ENCODE results near the gene CLNK.

CLNK gene

GRCh38 chr4:10727140-10727880 is 42.7 kb upstream of the CLNK start:
- H3K27me3 ChIP-seq (ENCODE audit: control insufficient read depth in 2 of 2, insufficient read depth in 2 of 2, low read length in 2 of 2): no peaks in the 10 kb centered on the region
- H3K36me3 ChIP-seq (ENCODE audit: control insufficient read depth in 2 of 2, insufficient read depth in 2 of 2, low read length in 2 of 2): no peaks in the 10 kb centered on the region
- no peaks in the 10 kb centered on the region for H3K9me3 ChIP-seq (ENCODE audit: control insufficient read depth in 2 of 2, low read length in 2 of 2)
- no peak overlapping the region for H3K4me3 ChIP-seq (ENCODE audit: low read length in 2 of 2)
- no peak overlapping the region for H3K27ac ChIP-seq (ENCODE audit: low read depth in 2 of 2, low read length in 2 of 2)
- no peak overlapping the region for H3K9ac ChIP-seq (ENCODE audit: low read depth in 1 of 2, low read length in 2 of 2)
- H3K4me1 ChIP-seq (ENCODE audit: control insufficient read depth in 2 of 2, insufficient read depth in 2 of 2, low read length in 2 of 2): no peaks in the 10 kb centered on the region

GRCh38 chr4:10722957-10723356 is 38.4 kb upstream of the CLNK start:
- Histone ChIP-seq H3K9me3 (ENCODE audit: control insufficient read depth in 2 of 2, low read length in 2 of 2) (no peaks in the 10 kb centered on the region), H3K9ac (ENCODE audit: low read depth in 1 of 2, low read length in 2 of 2) (no peak overlapping the region), H3K4me3 (ENCODE audit: low read length in 2 of 2) (no peak overlapping the region), H3K27ac (ENCODE audit: low read depth in 2 of 2, low read length in 2 of 2) (no peak overlapping the region), H3K4me1 (ENCODE audit: control insufficient read depth in 2 of 2, insufficient read depth in 2 of 2, low read length in 2 of 2) (no peaks in the 10 kb centered on the region), H3K27me3 (ENCODE audit: control insufficient read depth in 2 of 2, insufficient read depth in 2 of 2, low read length in 2 of 2) (no peaks in the 10 kb centered on the region), H3K36me3 (ENCODE audit: control insufficient read depth in 2 of 2, insufficient read depth in 2 of 2, low read length in 2 of 2) (no peaks in the 10 kb centered on the region)

GRCh38 chr4:10721616-10722015 is 37.0 kb upstream of the CLNK start:
- H3K36me3 ChIP-seq (ENCODE audit: control insufficient read depth in 2 of 2, insufficient read depth in 2 of 2, low read length in 2 of 2): no peaks in the 10 kb centered on the region
- no peaks in the 10 kb centered on the region for H3K4me1 ChIP-seq (ENCODE audit: control insufficient read depth in 2 of 2, insufficient read depth in 2 of 2, low read length in 2 of 2)
- H3K27ac ChIP-seq (ENCODE audit: low read depth in 2 of 2, low read length in 2 of 2): no peak overlapping the region
- H3K4me3 ChIP-seq (ENCODE audit: low read length in 2 of 2): no peak overlapping the region
- no peaks in the 10 kb centered on the region for H3K9me3 ChIP-seq (ENCODE audit: control insufficient read depth in 2 of 2, low read length in 2 of 2)
- no peak overlapping the region for H3K9ac ChIP-seq (ENCODE audit: low read depth in 1 of 2, low read length in 2 of 2)
- no peaks in the 10 kb centered on the region for H3K27me3 ChIP-seq (ENCODE audit: control insufficient read depth in 2 of 2, insufficient read depth in 2 of 2, low read length in 2 of 2)

GRCh38 chr4:10716163-10716562 is 31.6 kb upstream of the CLNK start:
- H3K4me3 ChIP-seq (ENCODE audit: low read length in 2 of 2): no peak overlapping the region
- peaks cover 0 to 9% of the 10 kb centered on the region in 2 donors for H3K4me1 ChIP-seq (ENCODE audit: control insufficient read depth in 2 of 2, insufficient read depth in 2 of 2, low read length in 2 of 2)
- H3K27ac ChIP-seq (ENCODE audit: low read depth in 2 of 2, low read length in 2 of 2): no peak overlapping the region
- H3K27me3 ChIP-seq (ENCODE audit: control insufficient read depth in 2 of 2, insufficient read depth in 2 of 2, low read length in 2 of 2): no peaks in the 10 kb centered on the region
- no peaks in the 10 kb centered on the region for H3K36me3 ChIP-seq (ENCODE audit: control insufficient read depth in 2 of 2, insufficient read depth in 2 of 2, low read length in 2 of 2)
- no peak overlapping the region for H3K9ac ChIP-seq (ENCODE audit: low read depth in 1 of 2, low read length in 2 of 2)
- peaks cover 0 to 4% of the 10 kb centered on the region in 2 donors for H3K9me3 ChIP-seq (ENCODE audit: control insufficient read depth in 2 of 2, low read length in 2 of 2)

GRCh38 chr4:10715696-10716095 is 31.1 kb upstream of the CLNK start:
- no peak overlapping the region for H3K27ac ChIP-seq (ENCODE audit: low read depth in 2 of 2, low read length in 2 of 2)
- no peak overlapping the region for H3K9ac ChIP-seq (ENCODE audit: low read depth in 1 of 2, low read length in 2 of 2)
- no peaks in the 10 kb centered on the region for H3K36me3 ChIP-seq (ENCODE audit: control insufficient read depth in 2 of 2, insufficient read depth in 2 of 2, low read length in 2 of 2)
- peaks cover 0 to 9% of the 10 kb centered on the region in 2 donors for H3K4me1 ChIP-seq (ENCODE audit: control insufficient read depth in 2 of 2, insufficient read depth in 2 of 2, low read length in 2 of 2)
- H3K4me3 ChIP-seq (ENCODE audit: low read length in 2 of 2): no peak overlapping the region
- H3K27me3 ChIP-seq (ENCODE audit: control insufficient read depth in 2 of 2, insufficient read depth in 2 of 2, low read length in 2 of 2): no peaks in the 10 kb centered on the region
- H3K9me3 ChIP-seq (ENCODE audit: control insufficient read depth in 2 of 2, low read length in 2 of 2): peaks cover 0 to 4% of the 10 kb centered on the region in 2 donors

GRCh38 chr4:10715135-10715534 is 30.6 kb upstream of the CLNK start:
- Histone ChIP-seq H3K9me3 (ENCODE audit: control insufficient read depth in 2 of 2, low read length in 2 of 2) (peaks cover 0 to 4% of the 10 kb centered on the region in 2 donors), H3K4me3 (ENCODE audit: low read length in 2 of 2) (no peak overlapping the region), H3K36me3 (ENCODE audit: control insufficient read depth in 2 of 2, insufficient read depth in 2 of 2, low read length in 2 of 2) (no peaks in the 10 kb centered on the region), H3K27me3 (ENCODE audit: control insufficient read depth in 2 of 2, insufficient read depth in 2 of 2, low read length in 2 of 2) (no peaks in the 10 kb centered on the region), H3K9ac (ENCODE audit: low read depth in 1 of 2, low read length in 2 of 2) (no peak overlapping the region), H3K4me1 (ENCODE audit: control insufficient read depth in 2 of 2, insufficient read depth in 2 of 2, low read length in 2 of 2) (peaks cover 0 to 9% of the 10 kb centered on the region in 2 donors), H3K27ac (ENCODE audit: low read depth in 2 of 2, low read length in 2 of 2) (no peak overlapping the region)

GRCh38 chr4:10713591-10713990 is 29.0 kb upstream of the CLNK start:
- no peak overlapping the region for H3K4me3 ChIP-seq (ENCODE audit: low read length in 2 of 2)
- H3K36me3 ChIP-seq (ENCODE audit: control insufficient read depth in 2 of 2, insufficient read depth in 2 of 2, low read length in 2 of 2): no peaks in the 10 kb centered on the region
- H3K9me3 ChIP-seq (ENCODE audit: control insufficient read depth in 2 of 2, low read length in 2 of 2): peaks cover 0 to 4% of the 10 kb centered on the region in 2 donors
- H3K27ac ChIP-seq (ENCODE audit: low read depth in 2 of 2, low read length in 2 of 2): no peak overlapping the region
- peaks cover 0 to 9% of the 10 kb centered on the region in 2 donors for H3K4me1 ChIP-seq (ENCODE audit: control insufficient read depth in 2 of 2, insufficient read depth in 2 of 2, low read length in 2 of 2)
- H3K27me3 ChIP-seq (ENCODE audit: control insufficient read depth in 2 of 2, insufficient read depth in 2 of 2, low read length in 2 of 2): no peaks in the 10 kb centered on the region
- H3K9ac ChIP-seq (ENCODE audit: low read depth in 1 of 2, low read length in 2 of 2): no peak overlapping the region

- H3K27me3 ChIP-seq (ENCODE audit: control insufficient read depth in 2 of 2, insufficient read depth in 2 of 2, low read length in 2 of 2): no peaks in the 10 kb centered on the region
- no peak overlapping the region for H3K4me3 ChIP-seq (ENCODE audit: low read length in 2 of 2)
- no peaks in the 10 kb centered on the region for H3K36me3 ChIP-seq (ENCODE audit: control insufficient read depth in 2 of 2, insufficient read depth in 2 of 2, low read length in 2 of 2)
- H3K27ac ChIP-seq (ENCODE audit: low read depth in 2 of 2, low read length in 2 of 2): no peak overlapping the region
- H3K9ac ChIP-seq (ENCODE audit: low read depth in 1 of 2, low read length in 2 of 2): no peak overlapping the region
- no peaks in the 10 kb centered on the region for H3K9me3 ChIP-seq (ENCODE audit: control insufficient read depth in 2 of 2, low read length in 2 of 2)
- no peaks in the 10 kb centered on the region for H3K4me1 ChIP-seq (ENCODE audit: control insufficient read depth in 2 of 2, insufficient read depth in 2 of 2, low read length in 2 of 2)
Observed at GRCh38 chr4:10706236-10706635, 21.7 kb upstream of the CLNK start.

- Histone ChIP-seq H3K27ac (ENCODE audit: low read depth in 2 of 2, low read length in 2 of 2) (no peak overlapping the region), H3K9ac (ENCODE audit: low read depth in 1 of 2, low read length in 2 of 2) (no peak overlapping the region), H3K27me3 (ENCODE audit: control insufficient read depth in 2 of 2, insufficient read depth in 2 of 2, low read length in 2 of 2) (no peaks in the 10 kb centered on the region), H3K4me1 (ENCODE audit: control insufficient read depth in 2 of 2, insufficient read depth in 2 of 2, low read length in 2 of 2) (no peaks in the 10 kb centered on the region), H3K36me3 (ENCODE audit: control insufficient read depth in 2 of 2, insufficient read depth in 2 of 2, low read length in 2 of 2) (no peaks in the 10 kb centered on the region), H3K4me3 (ENCODE audit: low read length in 2 of 2) (no peak overlapping the region), H3K9me3 (ENCODE audit: control insufficient read depth in 2 of 2, low read length in 2 of 2) (no peaks in the 10 kb centered on the region)
Observed at GRCh38 chr4:10704430-10704810, 19.9 kb upstream of the CLNK start.

- H3K9ac ChIP-seq (ENCODE audit: low read depth in 1 of 2, low read length in 2 of 2): no peak overlapping the region
- no peaks in the 10 kb centered on the region for H3K27me3 ChIP-seq (ENCODE audit: control insufficient read depth in 2 of 2, insufficient read depth in 2 of 2, low read length in 2 of 2)
- no peak overlapping the region for H3K27ac ChIP-seq (ENCODE audit: low read depth in 2 of 2, low read length in 2 of 2)
- no peaks in the 10 kb centered on the region for H3K36me3 ChIP-seq (ENCODE audit: control insufficient read depth in 2 of 2, insufficient read depth in 2 of 2, low read length in 2 of 2)
- H3K4me1 ChIP-seq (ENCODE audit: control insufficient read depth in 2 of 2, insufficient read depth in 2 of 2, low read length in 2 of 2): no peaks in the 10 kb centered on the region
- no peaks in the 10 kb centered on the region for H3K9me3 ChIP-seq (ENCODE audit: control insufficient read depth in 2 of 2, low read length in 2 of 2)
- no peak overlapping the region for H3K4me3 ChIP-seq (ENCODE audit: low read length in 2 of 2)
Observed at GRCh38 chr4:10703766-10704429, 19.3 kb upstream of the CLNK start.

Measured in mucosa of rectum (tissue), 2 donors.